HG03060 (cell line): ENCODE results near the gene DCTN3.
A peak's percentile ranks its signal among the peaks of the same experiment; 100 is the strongest.

Experiments used
- ATAC-seq: cut with Tn5 transposase; IDR thresholded peaks from one replicate; pipeline ENCODE4 v1.9.1; 2021; ENCODE audit warnings: low read depth, moderate number of reproducible peaks; ENCODE audit not compliant: unreplicated experiment

The DCTN3 gene

GRCh38 chr9:34620061-34620994 lies at the start of gene DCTN3:
DCTN3 (minus strand) TSS chr9:34620495; CDS start chr9:34620464, 31 bp downstream.
- peak; percentile 98 for ATAC-seq

GRCh38 chr9:34665381-34666250 lies 45.3 kb upstream of the DCTN3 start:
- ATAC-seq = peak; percentile 53

GRCh38 chr9:34665067-34665380 lies 44.7 kb upstream of the DCTN3 start:
- ATAC-seq = no peak

GRCh38 chr9:34664281-34665066 lies 44.2 kb upstream of the DCTN3 start:
- peak; percentile 39 for ATAC-seq

- no peak for ATAC-seq
Measured at GRCh38 chr9:34663303-34663605, 43.0 kb upstream of the DCTN3 start.

GRCh38 chr9:34662526-34663302 lies 42.4 kb upstream of the DCTN3 start, which contains the start of gene CCL27:
CCL27 (minus strand) TSS chr9:34662657; CDS start chr9:34662633, 24 bp downstream.
- no peak for ATAC-seq

- no peak for ATAC-seq
Measured at GRCh38 chr9:34659592-34660253, 39.4 kb upstream of the DCTN3 start.

- no peak for ATAC-seq
Measured at GRCh38 chr9:34658461-34658860, 38.2 kb upstream of the DCTN3 start.

GRCh38 chr9:34656992-34657391 lies 36.7 kb upstream of the DCTN3 start:
- ATAC-seq = no peak

- no peak for ATAC-seq
Measured at GRCh38 chr9:34655394-34655793, 35.1 kb upstream of the DCTN3 start.

- no peak for ATAC-seq
Measured at GRCh38 chr9:34654323-34655051, 34.2 kb upstream of the DCTN3 start.

- no peak for ATAC-seq
Measured at GRCh38 chr9:34653151-34654072, 33.1 kb upstream of the DCTN3 start.

GRCh38 chr9:34652602-34653000 lies 32.3 kb upstream of the DCTN3 start:
- no peak for ATAC-seq

- no peak for ATAC-seq
Measured at GRCh38 chr9:34651876-34652601, 31.7 kb upstream of the DCTN3 start, which contains the start of gene IL11RA. IL11RA (plus strand) TSS chr9:34652185; CDS start chr9:34655218, 3,033 bp downstream.

GRCh38 chr9:34651321-34651720 lies 31.0 kb upstream of the DCTN3 start:
- ATAC-seq = no peak

GRCh38 chr9:34650816-34651215 lies 30.5 kb upstream of the DCTN3 start:
- no peak for ATAC-seq

- ATAC-seq = no peak
Measured at GRCh38 chr9:34648673-34649072, 28.4 kb upstream of the DCTN3 start.
